Activated CD4-positive, alpha-beta T cell treated with anti-CD3 and anti-CD28 coated beads for 36 hours (primary cell): ENCODE results near the gene SATB1. TPM values are rescaled to one million over a fixed set of nuclear protein-coding genes. Genes with fewer than 3 reads are reported as not detected.

Experiments
- ATAC-seq: fragments of 200-7000 bp; cut with Tn5 transposase; one replicate; pipeline ENCODE4 v1.10.0; 2021; ENCODE audit warnings: mild to moderate bottlenecking, moderate library complexity
- CTCF ChIA-PET: fragments of 350-600 bp; sonication (Branson Sonifier 250); formaldehyde crosslinking; loops from one replicate; lab custom pipeline; 2021; ENCODE audit warnings: antibody characterized with exemption; lab: Charles Lee
- POLR2A ChIA-PET: fragments of 350-600 bp; sonication (Branson Sonifier 250); formaldehyde crosslinking; loops from one replicate; lab custom pipeline; 2021; ENCODE audit warnings: antibody characterized with exemption, inconsistent platforms; lab: Charles Lee
- DNase-seq: peaks from one replicate; pipeline ENCODE4 v3.0.0-alpha.2; 2020
- H3K27ac Mint-ChIP-seq: one replicate; pipeline ENCODE4 v1.8.0; 2021; ENCODE audit warnings: mixed read lengths
- H3K27me3 Mint-ChIP-seq: one replicate; pipeline ENCODE4 v1.8.0; 2021; ENCODE audit warnings: mixed read lengths
- H3K36me3 Mint-ChIP-seq: one replicate; pipeline ENCODE4 v1.8.0; 2021; ENCODE audit warnings: low read depth, mixed read lengths
- H3K4me1 Mint-ChIP-seq: one replicate; pipeline ENCODE4 v1.8.0; 2021; ENCODE audit warnings: mixed read lengths
- H3K4me3 Mint-ChIP-seq: one replicate; pipeline ENCODE4 v1.8.0; 2021; ENCODE audit warnings: mild to moderate bottlenecking, moderate library complexity, mixed read lengths
- H3K9me3 Mint-ChIP-seq: one replicate; pipeline ENCODE4 v1.8.0; 2021; ENCODE audit warnings: low read depth, mixed read lengths
- intact Hi-C, 2 experiments: fragments of 100-400 bp; cut with DNase I in 1 of 2; cut with micrococcal nuclease in 1 of 2; formaldehyde crosslinking; loops; one replicate each; pipeline versions ENCODE4 v1.14.2 to v1.15.1; 2022 to 2024; cut with DNase I, micrococcal nuclease
- total RNA-seq, 2 experiments: library from RNA; stranded (reverse); gene quantifications; one replicate each; pipeline ENCODE4 v1.2.3, GENCODE V29; 2021

SATB1 gene
- total RNA-seq, 2 experiments from 2014 or later: 471 to 590 TPM

- Mint-ChIP-seq H3K4me1 (peaks cover 94% of the 10 kb centered on the region), H3K4me3 (peak overlapping the region; percentile 53), H3K9me3 (no peaks in the 10 kb centered on the region), H3K36me3 (peaks cover 95% of the 10 kb centered on the region), H3K27ac (peak overlapping the region; percentile 80), H3K27me3 (no peaks in the 10 kb centered on the region)
- ChIA-PET POLR2A (no interaction called here), CTCF (interaction anchor here (0.6 to 2.3 kb wide), 7 partner anchors 12 to 510 kb away, joined by 3 to 9 read pairs (median 4); no protein-coding TSS in a partner anchor)
- ATAC-seq (no peak), DNase-seq (no peak)
- intact Hi-C loops: loop anchor here in 1 of 2 experiments (2.0 kb wide), 1 partner anchor 14 kb away; no protein-coding TSS in a partner anchor
Observed at GRCh38 chr3:18403061-18403460, 22.1 kb downstream of the SATB1 start.

GRCh38 chr3:18402239-18402799 is 22.8 kb downstream of the SATB1 start:
- ChIA-PET POLR2A (interaction anchor here (1.3 to 1.5 kb wide), 2 partner anchors 11 to 13 kb away, joined by 5 read pairs; no protein-coding TSS in a partner anchor), CTCF (interaction anchor here (0.6 to 2.3 kb wide), 10 partner anchors 10 to 511 kb away, joined by 3 to 10 read pairs (median 4); no protein-coding TSS in a partner anchor)
- Mint-ChIP-seq H3K27me3 (no peaks in the 10 kb centered on the region), H3K27ac (peak overlapping the region; percentile 80), H3K4me3 (peak overlapping the region; percentile 46), H3K4me1 (peaks cover 94% of the 10 kb centered on the region), H3K9me3 (no peaks in the 10 kb centered on the region), H3K36me3 (peaks cover 94% of the 10 kb centered on the region)
- intact Hi-C loops: loop anchor here in 1 of 2 experiments (2.0 kb wide), 1 partner anchor 14 kb away; no protein-coding TSS in a partner anchor
- DNase-seq: no peak
- ATAC-seq: peak; percentile 5

GRCh38 chr3:18401300-18401961 is 23.7 kb downstream of the SATB1 start:
- POLR2A ChIA-PET: interaction anchor here (1.3 to 1.5 kb wide), 2 partner anchors 10 to 12 kb away, joined by 5 read pairs; no protein-coding TSS in a partner anchor
- Mint-ChIP-seq H3K9me3 (no peaks in the 10 kb centered on the region), H3K27ac (peak overlapping the region; percentile 80), H3K36me3 (peaks cover 95% of the 10 kb centered on the region), H3K4me3 (peak overlapping the region; percentile 46), H3K27me3 (no peaks in the 10 kb centered on the region), H3K4me1 (peaks cover 95% of the 10 kb centered on the region)
- ATAC-seq (peak; percentile 7), DNase-seq (no peak)
- intact Hi-C loops: no loop called here
- CTCF ChIA-PET: interaction anchor here (1.1 to 2.3 kb wide), 8 partner anchors 9 to 587 kb away, joined by 3 to 10 read pairs (median 3); no protein-coding TSS in a partner anchor

- CTCF ChIA-PET: interaction anchor here (0.6 to 1.5 kb wide), 6 partner anchors 9 to 401 kb away, joined by 3 to 10 read pairs (median 4); no protein-coding TSS in a partner anchor
- Mint-ChIP-seq H3K9me3 (no peaks in the 10 kb centered on the region), H3K36me3 (peaks cover 93% of the 10 kb centered on the region), H3K27ac (peak overlapping the region; percentile 74), H3K27me3 (no peaks in the 10 kb centered on the region), H3K4me1 (peaks cover 92% of the 10 kb centered on the region), H3K4me3 (no peak overlapping the region)
- ATAC-seq: no peak
- intact Hi-C loops: no loop called here
- POLR2A ChIA-PET: no interaction called here
- DNase-seq: no peak
Observed at GRCh38 chr3:18398448-18398847, 26.7 kb downstream of the SATB1 start.

GRCh38 chr3:18396428-18396827 is 28.7 kb downstream of the SATB1 start:
- ChIA-PET POLR2A (interaction anchor here (0.6 to 1.1 kb wide), 2 partner anchors 10 to 12 kb away, joined by 4 to 13 read pairs; no protein-coding TSS in a partner anchor), CTCF (interaction anchor here (1.0 to 2.8 kb wide), 6 partner anchors 9 to 25 kb away, joined by 3 to 8 read pairs (median 4); no protein-coding TSS in a partner anchor)
- peaks cover 88% of the 10 kb centered on the region for H3K36me3 Mint-ChIP-seq
- no peaks in the 10 kb centered on the region for H3K9me3 Mint-ChIP-seq
- intact Hi-C loops: no loop called here
- no peaks in the 10 kb centered on the region for H3K27me3 Mint-ChIP-seq
- DNase-seq (no peak), ATAC-seq (no peak)
- H3K27ac Mint-ChIP-seq: peak overlapping the region; percentile 71
- no peak overlapping the region for H3K4me3 Mint-ChIP-seq
- peaks cover 87% of the 10 kb centered on the region for H3K4me1 Mint-ChIP-seq

- peak overlapping the region; percentile 70 for H3K27ac Mint-ChIP-seq
- H3K36me3 Mint-ChIP-seq: peaks cover 82% of the 10 kb centered on the region
- peak; percentile 34 for DNase-seq
- ChIA-PET POLR2A (interaction anchor here (0.6 to 1.5 kb wide), 2 partner anchors 8 to 12 kb away, joined by 3 read pairs; no protein-coding TSS in a partner anchor), CTCF (interaction anchor here (0.7 to 0.8 kb wide), 2 partner anchors 23 to 163 kb away, joined by 3 read pairs; no protein-coding TSS in a partner anchor)
- H3K4me1 Mint-ChIP-seq: peaks cover 80% of the 10 kb centered on the region
- peak; percentile 48 for ATAC-seq
- no peaks in the 10 kb centered on the region for H3K9me3 Mint-ChIP-seq
- intact Hi-C loops: no loop called here
- peak overlapping the region; percentile 50 for H3K4me3 Mint-ChIP-seq
- no peaks in the 10 kb centered on the region for H3K27me3 Mint-ChIP-seq
Observed at GRCh38 chr3:18394384-18394995, 30.6 kb downstream of the SATB1 start.

- ChIA-PET POLR2A (no interaction called here), CTCF (interaction anchor here (0.7 kb wide), 1 partner anchor 255 kb away, joined by 3 read pairs; no protein-coding TSS in a partner anchor)
- no peak for DNase-seq
- ATAC-seq: no peak
- Mint-ChIP-seq H3K36me3 (peaks cover 82% of the 10 kb centered on the region), H3K4me1 (peaks cover 81% of the 10 kb centered on the region), H3K27ac (peak overlapping the region; percentile 70), H3K27me3 (no peaks in the 10 kb centered on the region), H3K9me3 (no peaks in the 10 kb centered on the region), H3K4me3 (peak overlapping the region; percentile 50)
- intact Hi-C loops: no loop called here
Observed at GRCh38 chr3:18393906-18394305, 31.2 kb downstream of the SATB1 start.

GRCh38 chr3:18390024-18390660 is 35.0 kb downstream of the SATB1 start:
- peaks cover 78% of the 10 kb centered on the region for H3K4me1 Mint-ChIP-seq
- ATAC-seq: no peak
- peaks cover 80% of the 10 kb centered on the region for H3K36me3 Mint-ChIP-seq
- ChIA-PET POLR2A (interaction anchor here (0.6 to 2.0 kb wide), 2 partner anchors 12 to 19 kb away, joined by 3 to 5 read pairs; no protein-coding TSS in a partner anchor), CTCF (interaction anchor here (0.6 to 2.1 kb wide), 14 partner anchors 8 to 389 kb away, joined by 3 to 11 read pairs (median 4); no protein-coding TSS in a partner anchor)
- peak overlapping the region; percentile 74 for H3K27ac Mint-ChIP-seq
- no peak overlapping the region for H3K4me3 Mint-ChIP-seq
- intact Hi-C loops: no loop called here
- no peaks in the 10 kb centered on the region for H3K27me3 Mint-ChIP-seq
- H3K9me3 Mint-ChIP-seq: no peaks in the 10 kb centered on the region
- no peak for DNase-seq

- intact Hi-C loops: loop anchor here in 1 of 2 experiments (2.0 kb wide), 1 partner anchor 14 kb away; no protein-coding TSS in a partner anchor
- Mint-ChIP-seq H3K27me3 (no peaks in the 10 kb centered on the region), H3K36me3 (peaks cover 77% of the 10 kb centered on the region), H3K4me1 (peaks cover 75% of the 10 kb centered on the region), H3K9me3 (no peaks in the 10 kb centered on the region), H3K27ac (peak overlapping the region; percentile 83), H3K4me3 (no peak overlapping the region)
- POLR2A ChIA-PET: interaction anchor here (0.5 to 1.0 kb wide), 5 partner anchors 13 to 414 kb away, joined by 3 to 8 read pairs (median 5); no protein-coding TSS in a partner anchor
- ATAC-seq (no peak), DNase-seq (peak; percentile 31)
- CTCF ChIA-PET: interaction anchor here (0.7 to 2.1 kb wide), 11 partner anchors 8 to 390 kb away, joined by 3 to 11 read pairs (median 4); no protein-coding TSS in a partner anchor
Observed at GRCh38 chr3:18389108-18389733, 35.9 kb downstream of the SATB1 start.
